LoVo (cell line): ENCODE data around the gene FBXL7.

Experiments used
- DNase-seq: peaks from one replicate; pipeline ENCODE4 v3.0.0-alpha.2; 2016; ENCODE audit warnings: low spot score

FBXL7 gene

DNA sequence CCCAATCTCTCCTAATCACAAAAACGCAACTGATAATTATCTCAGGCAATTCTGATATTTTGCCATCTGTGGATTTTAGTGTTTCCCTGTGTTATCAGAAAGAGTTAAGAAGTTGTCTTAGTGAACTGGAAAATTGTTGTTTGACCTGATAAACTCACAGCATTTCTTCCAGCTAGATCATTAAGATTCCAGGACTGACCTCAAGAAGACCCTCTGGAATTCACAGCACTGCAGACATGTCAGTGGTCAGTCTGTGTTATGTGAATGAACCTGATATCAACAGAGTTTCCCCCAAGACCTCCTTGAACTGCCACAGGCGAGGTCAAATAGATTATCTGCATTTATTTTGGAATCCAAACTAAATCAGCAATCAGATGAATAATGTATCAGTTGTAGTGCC is 174.7 kb downstream of the FBXL7 start:
- no peak for DNase-seq

DNA sequence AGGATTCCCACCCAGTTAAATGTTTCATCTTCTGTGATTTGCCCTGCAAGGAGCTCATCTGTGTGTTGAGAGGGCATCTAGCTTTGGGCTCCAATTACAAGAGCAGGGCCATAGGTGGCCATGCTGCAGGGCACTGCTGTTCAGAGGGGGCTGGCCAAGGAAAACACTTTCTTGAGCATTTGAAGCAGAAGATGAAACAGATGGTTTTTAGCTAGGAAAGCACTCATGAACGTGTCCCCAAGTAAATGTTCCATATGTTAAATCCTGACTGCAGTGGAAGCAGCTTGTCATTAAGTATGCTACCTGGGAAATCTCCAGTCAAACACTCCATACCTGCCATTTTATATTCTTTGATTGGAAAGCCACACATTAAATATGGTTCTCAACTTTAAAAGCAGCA is 176.6 kb downstream of the FBXL7 start:
- DNase-seq: no peak

DNA sequence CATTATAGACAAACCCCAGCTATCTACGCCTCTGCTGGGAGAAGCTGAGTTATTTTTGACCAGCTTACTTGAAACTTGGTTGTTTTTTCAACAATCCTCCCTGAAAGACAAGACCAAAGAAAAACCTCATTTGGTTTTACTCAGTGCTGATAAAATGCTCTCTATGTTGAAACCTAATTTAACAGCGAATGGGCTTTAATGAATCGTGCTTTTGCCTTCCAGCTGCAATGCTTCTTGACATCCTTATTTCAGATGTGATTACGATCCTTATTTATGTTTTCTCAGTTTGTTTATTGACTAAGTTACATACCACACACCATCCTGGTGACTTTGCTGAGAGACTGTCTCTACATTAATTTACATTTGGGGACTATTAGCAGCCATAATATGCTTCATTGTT is 179.2 kb downstream of the FBXL7 start:
- DNase-seq: no peak

GRCh38 chr5:15680455-15680854 is 180.5 kb downstream of the FBXL7 start:
- no peak for DNase-seq

DNA sequence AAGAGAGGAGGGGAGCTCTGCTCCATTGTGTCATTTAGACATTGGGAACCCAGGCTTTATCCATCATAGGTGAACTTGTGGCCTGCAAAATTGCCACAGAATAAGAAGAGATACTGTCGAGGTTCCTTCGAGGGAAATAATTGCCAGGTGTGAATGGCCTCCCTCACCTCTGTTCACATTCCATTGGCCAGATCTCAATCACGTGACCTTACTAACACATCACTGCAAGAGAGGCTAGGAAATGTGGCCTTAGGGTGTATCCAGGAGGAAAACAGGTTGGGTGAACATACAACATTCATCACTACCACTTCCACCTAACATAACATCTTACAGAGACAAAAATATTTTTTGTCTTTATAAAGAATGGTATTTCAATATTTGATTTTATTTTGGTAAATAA is 182.1 kb downstream of the FBXL7 start:
- no peak for DNase-seq

DNA sequence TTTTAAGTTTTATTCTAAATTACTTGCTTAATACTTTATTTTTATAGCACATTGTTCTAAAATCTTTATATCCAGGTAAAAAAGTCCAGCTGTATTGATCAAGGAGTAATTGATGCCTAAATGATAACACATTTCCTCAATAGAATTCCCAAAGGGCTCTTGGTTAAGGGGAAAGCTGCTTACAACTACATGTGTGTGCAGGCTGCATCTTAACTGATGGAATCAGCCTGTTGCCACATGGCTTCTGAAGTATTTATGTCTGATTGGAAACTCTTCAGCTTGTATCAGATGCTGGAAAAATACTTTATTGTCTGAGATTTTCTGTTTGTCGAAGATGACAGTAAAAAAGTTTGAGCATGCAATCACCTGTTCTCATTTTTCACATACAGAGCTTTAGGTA is 182.6 kb downstream of the FBXL7 start:
- DNase-seq: no peak

- no peak for DNase-seq
Observed at GRCh38 chr5:15683332-15683731, 183.4 kb downstream of the FBXL7 start.

- DNase-seq: no peak
Observed at GRCh38 chr5:15687401-15687800, 187.4 kb downstream of the FBXL7 start.

DNA sequence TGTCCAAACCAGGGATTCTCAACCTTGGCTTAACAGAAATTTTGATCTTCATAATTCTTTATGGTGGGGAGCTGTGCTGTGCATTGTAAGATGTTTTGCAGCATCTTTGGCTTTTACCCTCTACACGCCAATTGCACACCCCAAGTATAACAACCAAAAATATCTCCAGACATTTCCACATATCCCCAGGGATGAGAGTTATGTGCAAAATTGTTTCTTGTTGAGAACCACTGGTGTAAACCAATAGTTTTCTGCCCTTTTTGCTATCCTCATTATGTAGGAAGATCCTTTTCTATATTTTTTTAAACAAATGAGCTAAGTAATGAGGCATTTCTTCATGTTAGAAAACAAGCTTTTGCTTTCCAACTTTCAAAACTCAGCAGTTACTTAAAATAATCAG is 189.9 kb downstream of the FBXL7 start:
- no peak for DNase-seq

DNA sequence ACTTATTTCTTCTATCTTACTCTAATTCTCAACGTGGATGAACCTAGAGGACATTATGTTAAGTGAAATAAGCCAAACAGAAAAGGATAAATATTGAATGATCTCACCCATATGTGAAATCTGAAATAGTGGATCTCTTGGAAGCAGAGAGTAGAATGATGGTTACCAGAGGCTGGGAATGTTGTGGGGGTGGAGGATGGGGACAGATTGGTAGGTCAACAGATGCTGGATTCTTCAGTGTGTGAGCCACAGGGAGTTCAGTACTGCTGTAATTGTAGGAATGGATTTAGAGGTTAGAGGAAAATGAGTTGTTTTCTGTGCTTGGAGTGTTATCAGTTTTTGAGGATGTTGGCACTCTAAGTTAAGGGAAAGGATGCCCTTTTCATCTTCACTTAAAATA is 190.6 kb downstream of the FBXL7 start:
- no peak for DNase-seq

DNA sequence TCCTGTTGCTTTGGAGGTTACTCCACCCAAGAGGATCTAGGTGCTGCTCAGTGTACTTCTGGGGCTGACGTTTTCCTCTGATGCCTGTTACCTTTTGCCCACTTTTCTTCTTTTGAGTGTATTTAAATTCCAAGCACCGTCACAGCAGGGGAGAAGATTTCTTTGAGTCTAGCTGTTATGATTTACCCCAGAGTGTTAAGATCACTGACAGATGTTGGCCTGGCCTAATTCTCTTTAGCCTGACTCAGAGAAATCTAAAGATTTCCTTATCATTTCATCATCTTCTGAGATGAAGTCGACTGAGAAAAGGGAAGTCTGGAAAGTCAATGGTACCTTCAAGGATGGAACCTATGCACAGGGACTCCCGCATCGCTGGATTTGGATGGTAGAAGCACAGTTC is 191.5 kb downstream of the FBXL7 start:
- no peak for DNase-seq

GRCh38 chr5:15692706-15693381 is 192.9 kb downstream of the FBXL7 start:
- no peak for DNase-seq

DNA sequence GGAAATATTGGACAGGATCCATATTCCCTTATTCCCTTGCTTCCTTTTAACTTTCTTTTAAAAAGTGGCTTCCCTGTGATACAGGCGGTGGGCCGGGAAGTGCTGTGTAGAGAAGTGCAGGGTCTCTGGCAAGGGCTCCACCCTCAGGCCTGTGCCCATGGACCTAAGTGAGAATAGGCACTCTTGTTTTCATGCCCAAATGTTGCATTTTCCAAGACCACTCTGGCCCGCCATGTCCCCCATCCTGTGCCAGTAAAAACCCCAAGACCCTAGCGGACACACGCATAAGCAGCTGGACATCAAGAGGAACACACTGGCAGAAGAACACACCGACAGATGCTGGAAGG is 193.4 kb downstream of the FBXL7 start:
- DNase-seq: no peak

GRCh38 chr5:15693933-15694332 is 194.0 kb downstream of the FBXL7 start:
- no peak for DNase-seq

GRCh38 chr5:15694696-15695214 is 194.8 kb downstream of the FBXL7 start:
- DNase-seq: no peak

GRCh38 chr5:15695215-15695731 is 195.3 kb downstream of the FBXL7 start:
- DNase-seq: no peak

GRCh38 chr5:15700373-15700772 is 200.4 kb downstream of the FBXL7 start:
- DNase-seq: no peak

GRCh38 chr5:15702102-15702501 is 202.1 kb downstream of the FBXL7 start:
- DNase-seq: no peak

GRCh38 chr5:15703901-15704300 is 203.9 kb downstream of the FBXL7 start:
- no peak for DNase-seq

DNA sequence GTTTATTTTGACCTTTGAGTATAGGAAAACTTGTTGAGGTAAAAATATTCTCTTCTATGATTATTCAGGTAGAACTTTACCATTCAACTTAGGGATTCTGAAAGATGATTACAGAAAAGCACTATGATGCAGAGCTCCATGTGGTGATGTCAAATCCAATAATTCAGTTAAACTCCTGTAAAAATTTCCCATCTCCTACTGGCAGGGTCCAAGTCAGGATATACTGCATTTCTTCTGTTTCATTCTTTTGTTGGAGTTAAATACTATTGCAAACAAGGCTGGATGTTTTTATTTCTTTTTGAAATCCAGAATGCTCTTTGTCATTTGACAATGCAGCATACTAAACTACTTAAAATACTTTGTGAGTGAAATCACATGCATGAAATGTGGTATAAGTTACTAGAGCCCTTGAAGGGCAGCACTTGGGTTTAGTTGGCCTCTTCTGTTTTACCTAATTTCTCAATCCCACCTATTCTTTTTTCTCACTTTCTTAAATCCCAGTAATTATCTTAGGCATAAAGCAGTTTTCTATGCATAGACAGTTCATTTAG is 204.5 kb downstream of the FBXL7 start:
- DNase-seq: no peak

- DNase-seq: no peak
Observed at GRCh38 chr5:15707631-15708030, 207.7 kb downstream of the FBXL7 start.

DNA sequence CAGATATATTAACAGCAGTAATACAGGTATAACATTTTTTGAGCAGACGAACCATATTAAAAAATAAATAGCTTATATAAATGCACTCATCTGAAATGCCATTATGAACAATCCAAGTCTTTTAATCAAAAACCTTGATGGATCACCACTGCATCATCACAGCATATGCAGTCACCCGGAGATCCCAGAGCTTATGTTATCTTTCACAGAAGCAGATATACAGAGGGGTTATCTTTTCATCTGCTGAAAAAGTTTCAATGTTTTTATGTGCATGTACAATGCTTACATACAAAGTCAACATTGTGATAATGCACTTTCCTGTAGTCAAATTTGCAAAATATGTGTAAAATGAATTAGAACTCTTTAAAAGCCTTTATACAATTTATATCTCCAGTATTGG is 211.9 kb downstream of the FBXL7 start:
- DNase-seq: no peak

DNA sequence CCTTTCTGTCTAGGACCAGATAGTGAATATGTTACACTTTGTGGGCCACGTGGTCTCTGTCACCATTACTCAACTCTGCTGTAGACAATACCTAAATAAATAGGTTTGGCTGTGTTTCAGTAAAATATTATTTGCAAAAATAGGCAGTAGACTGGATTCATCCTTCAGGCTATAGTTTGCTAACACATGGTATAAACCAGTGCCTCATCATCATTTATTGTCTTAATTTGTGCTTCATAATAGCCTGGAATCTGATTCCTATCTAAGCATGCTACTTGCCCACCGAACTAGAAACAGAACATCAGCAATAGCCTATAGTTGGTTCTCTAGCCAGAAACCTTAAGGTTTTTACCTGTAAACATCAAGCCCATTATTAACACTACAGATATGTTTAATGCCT is 215.6 kb downstream of the FBXL7 start:
- no peak for DNase-seq

GRCh38 chr5:15715967-15716366 is 216.0 kb downstream of the FBXL7 start:
- no peak for DNase-seq
